Measurements from ENCODE around the gene PPIE.
"Not testable (repeated sequence)": the region's sequence is repeated elsewhere in the genome, so short reads cannot be mapped to it uniquely, and the experiment has no call there.

Gene PPIE

DNA sequence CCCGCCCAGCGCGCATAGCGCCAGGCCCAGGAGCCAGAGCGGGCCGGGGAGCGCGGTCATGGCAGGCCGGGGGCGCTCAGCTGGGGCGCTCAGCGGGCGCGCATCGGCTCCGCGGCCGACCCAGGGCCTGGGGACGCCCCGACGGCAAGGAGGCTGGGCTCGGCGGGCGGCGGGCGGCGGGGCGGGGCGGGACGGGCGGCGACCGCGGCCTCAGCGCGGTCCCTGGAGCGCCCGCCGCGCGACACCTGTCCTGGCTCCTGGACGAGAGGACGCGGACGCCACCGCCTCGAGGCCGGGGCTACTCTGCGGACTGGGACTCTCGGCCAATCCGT is 49.7 kb downstream of the PPIE start:
- DNase-seq (no peak), ATAC-seq (no peak)
- Mint-ChIP-seq H3K36me3 (ENCODE audit: low read depth) (no peaks in the 10 kb centered on the region), H3K4me3 (no peak overlapping the region), H3K9me3 (no peaks in the 10 kb centered on the region), H3K4me1 (peaks cover 8% of the 10 kb centered on the region), H3K27ac (no peak overlapping the region), H3K27me3 (peaks cover 32% of the 10 kb centered on the region)

GRCh38 chr1:39788758-39789570 is 50.3 kb downstream of the PPIE start, which contains the start of gene BMP8B:
BMP8B (minus strand) TSS chr1:39788865; CDS start chr1:39788485, 380 bp downstream.
- peaks cover 32% of the 10 kb centered on the region for H3K27me3 Mint-ChIP-seq
- peaks cover 8% of the 10 kb centered on the region for H3K4me1 Mint-ChIP-seq
- DNase-seq (peak; percentile 51), ATAC-seq (peak; percentile 56)
- no peaks in the 10 kb centered on the region for H3K36me3 Mint-ChIP-seq (ENCODE audit: low read depth)
- peak within 1 kb of the TSS; percentile 65 for H3K4me3 Mint-ChIP-seq
- no peak within 1 kb of the TSS for H3K27ac Mint-ChIP-seq
- no peaks in the 10 kb centered on the region for H3K9me3 Mint-ChIP-seq

GRCh38 chr1:39789571-39790110 is 51.0 kb downstream of the PPIE start:
- H3K36me3 Mint-ChIP-seq (ENCODE audit: low read depth), result no peaks in the 10 kb centered on the region
- H3K4me3 Mint-ChIP-seq, result peak overlapping the region; percentile 65
- H3K27me3 Mint-ChIP-seq, result peaks cover 32% of the 10 kb centered on the region
- DNase-seq, result no peak
- no peak overlapping the region for H3K27ac Mint-ChIP-seq
- H3K4me1 Mint-ChIP-seq, result peaks cover 8% of the 10 kb centered on the region
- H3K9me3 Mint-ChIP-seq, result no peaks in the 10 kb centered on the region
- ATAC-seq, result no peak

DNA sequence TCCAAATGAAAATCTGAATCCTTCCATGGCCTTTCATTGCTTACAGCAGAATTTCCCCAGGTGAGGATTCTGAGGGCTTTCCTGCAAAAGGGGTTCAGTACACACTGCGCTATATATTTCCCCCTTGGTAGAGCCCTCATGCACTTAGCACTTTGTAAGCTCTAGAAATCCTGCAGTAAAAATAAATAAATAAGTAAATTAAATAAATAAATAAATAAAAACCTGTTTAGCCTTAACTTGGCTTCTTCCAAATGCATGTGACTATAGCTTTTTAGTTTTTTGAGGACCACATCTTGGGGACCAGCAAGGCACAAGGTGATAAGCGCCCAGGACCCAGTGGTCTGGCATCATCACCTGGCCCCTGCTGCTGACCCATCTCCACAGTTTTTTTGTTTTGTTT is 53.2 kb downstream of the PPIE start:
- H3K9me3 Mint-ChIP-seq, result no peaks in the 10 kb centered on the region
- no peak overlapping the region for H3K4me3 Mint-ChIP-seq
- peaks cover 26% of the 10 kb centered on the region for H3K27me3 Mint-ChIP-seq
- no peak overlapping the region for H3K27ac Mint-ChIP-seq
- peaks cover 8% of the 10 kb centered on the region for H3K4me1 Mint-ChIP-seq
- no peaks in the 10 kb centered on the region for H3K36me3 Mint-ChIP-seq (ENCODE audit: low read depth)
- no peak for DNase-seq
- ATAC-seq, result no peak

DNA sequence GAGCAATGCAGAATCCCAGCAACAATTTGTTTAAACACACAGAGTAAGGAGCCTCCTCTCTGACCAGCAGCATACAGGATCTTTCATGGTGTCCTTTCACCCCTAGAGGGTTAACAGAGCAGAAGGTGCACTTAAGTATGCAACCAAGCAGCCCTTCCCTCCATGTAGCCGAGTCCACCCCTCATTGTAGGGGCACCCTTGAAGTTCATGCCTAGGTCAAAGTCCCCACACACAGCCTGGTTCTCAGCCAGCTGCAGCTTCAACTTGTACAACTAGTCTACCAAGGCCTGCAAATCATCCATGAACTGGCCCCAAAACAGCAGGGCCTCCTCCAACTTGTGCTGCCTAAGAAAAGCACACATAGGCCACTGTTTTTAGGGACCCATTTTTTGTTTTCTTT is 57.0 kb downstream of the PPIE start:
- Mint-ChIP-seq H3K4me1 (peaks cover 12% of the 10 kb centered on the region), H3K9me3 (no peaks in the 10 kb centered on the region), H3K36me3 (ENCODE audit: low read depth) (no peaks in the 10 kb centered on the region), H3K27ac (no peak overlapping the region), H3K4me3 (no peak overlapping the region), H3K27me3 (peaks cover 10% of the 10 kb centered on the region)
- no peak for ATAC-seq
- no peak for DNase-seq

DNA sequence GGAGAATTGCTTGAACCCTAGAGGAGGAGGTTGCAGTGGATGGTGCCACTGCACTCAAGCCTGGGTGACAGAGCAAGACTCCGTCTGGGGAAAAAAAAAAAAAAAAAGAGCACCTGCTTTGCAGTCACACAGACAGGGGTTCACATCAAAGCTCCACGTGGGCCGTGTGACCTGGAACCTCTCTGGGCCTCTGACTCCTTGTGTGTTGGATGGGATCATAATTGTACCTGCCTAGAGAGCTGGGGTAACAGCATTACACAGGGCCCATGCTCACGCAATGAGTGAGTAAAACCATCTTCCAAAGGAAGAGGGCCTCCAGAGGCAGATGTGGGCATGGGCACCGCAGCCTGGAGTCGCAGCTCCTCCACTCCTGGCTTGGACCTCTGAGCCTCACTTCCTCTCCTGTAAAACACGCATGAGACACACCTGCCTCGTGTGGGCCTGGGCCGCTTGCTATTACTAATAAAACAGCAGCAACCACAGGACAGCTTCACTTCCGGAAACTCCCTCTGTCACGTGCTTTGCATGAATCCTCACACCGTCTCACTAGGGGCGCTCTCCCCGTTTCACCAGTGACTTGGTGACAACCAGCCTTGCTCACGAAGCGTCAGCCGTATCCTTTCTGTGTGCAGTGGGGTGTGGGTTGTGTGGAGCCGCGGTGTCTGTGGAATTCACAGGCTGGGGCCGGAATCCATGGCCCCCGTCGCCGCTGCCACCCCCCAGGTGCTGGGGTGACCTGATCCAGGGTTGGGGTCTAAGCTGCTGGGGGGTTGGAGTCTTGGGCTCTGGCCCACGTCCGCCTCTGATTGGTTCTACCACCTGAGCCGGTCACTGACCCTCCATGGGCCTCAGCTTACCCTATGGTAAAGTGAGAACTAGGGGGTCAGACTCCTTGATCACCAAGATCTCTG is 60.4 kb downstream of the PPIE start:
- H3K4me3 Mint-ChIP-seq, result peak overlapping the region; percentile 50
- H3K36me3 Mint-ChIP-seq (ENCODE audit: low read depth); H3K9me3 Mint-ChIP-seq; H3K27me3 Mint-ChIP-seq; H3K4me1 Mint-ChIP-seq: not testable (repeated sequence)
- ATAC-seq (peak; percentile 97), DNase-seq (peak; percentile 82)
- H3K27ac Mint-ChIP-seq, result peak overlapping the region; percentile 81

- peaks cover 2% of the 10 kb centered on the region for H3K36me3 Mint-ChIP-seq (ENCODE audit: low read depth)
- H3K27me3 Mint-ChIP-seq, result no peaks in the 10 kb centered on the region
- peaks cover 9% of the 10 kb centered on the region for H3K4me1 Mint-ChIP-seq
- no peaks in the 10 kb centered on the region for H3K9me3 Mint-ChIP-seq
- peak overlapping the region; percentile 81 for H3K27ac Mint-ChIP-seq
- DNase-seq (peak; percentile 83), ATAC-seq (peak; percentile 67)
- peak overlapping the region; percentile 50 for H3K4me3 Mint-ChIP-seq
Measured at GRCh38 chr1:39799770-39800470, 61.2 kb downstream of the PPIE start.

DNA sequence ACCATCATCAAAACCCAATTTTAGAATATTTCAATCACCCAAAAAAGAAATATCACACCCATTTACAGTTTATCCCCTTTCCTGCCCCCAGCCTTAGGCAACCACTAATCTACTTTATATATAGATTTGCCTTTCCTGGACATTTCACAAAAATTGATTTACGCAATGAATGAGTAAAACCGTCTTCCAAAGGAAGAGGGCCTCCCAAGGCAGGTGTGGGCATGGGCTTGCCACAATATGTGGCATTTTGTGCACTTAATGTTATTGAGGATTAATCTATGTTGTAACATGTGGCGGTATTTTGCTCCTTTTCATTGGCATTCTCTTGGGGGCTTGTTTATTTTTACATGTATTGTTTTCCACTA is 61.8 kb downstream of the PPIE start:
- Mint-ChIP-seq H3K36me3 (ENCODE audit: low read depth) (peaks cover 4% of the 10 kb centered on the region), H3K9me3 (peaks cover under 1% of the 10 kb centered on the region), H3K4me3 (no peak overlapping the region), H3K27ac (no peak overlapping the region), H3K27me3 (no peaks in the 10 kb centered on the region), H3K4me1 (peaks cover 9% of the 10 kb centered on the region)
- ATAC-seq (no peak), DNase-seq (no peak)

- H3K27ac Mint-ChIP-seq, result no peak overlapping the region
Measured at GRCh38 chr1:39802496-39803260, 64.0 kb downstream of the PPIE start.

DNA sequence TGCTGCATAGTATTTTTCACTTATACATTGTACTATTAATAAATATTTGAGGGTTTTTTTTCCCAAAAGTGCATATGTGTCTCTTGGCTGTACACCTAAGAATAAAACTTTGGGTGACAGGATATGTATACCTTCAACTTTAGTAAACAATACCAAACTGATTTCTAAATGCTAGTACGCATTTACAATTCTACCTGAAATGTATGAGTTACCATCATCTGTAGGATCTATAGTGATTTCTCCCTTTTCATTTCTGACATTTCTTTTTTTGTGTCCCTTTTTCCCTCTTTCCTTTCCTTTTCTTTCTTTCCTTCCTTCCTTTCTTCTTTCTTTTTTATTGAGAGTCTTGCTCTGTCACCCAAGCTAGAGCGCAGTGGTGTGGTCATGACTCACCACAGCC is 66.7 kb downstream of the PPIE start:
- Mint-ChIP-seq H3K36me3 (ENCODE audit: low read depth) (peaks cover 4% of the 10 kb centered on the region), H3K9me3 (peaks cover 3% of the 10 kb centered on the region), H3K27ac (no peak overlapping the region), H3K4me1 (no peaks in the 10 kb centered on the region), H3K27me3 (no peaks in the 10 kb centered on the region), H3K4me3 (no peak overlapping the region)
- ATAC-seq, result no peak
- no peak for DNase-seq

More at GRCh38 chr1:39802496-39803260, 64.0 kb downstream of the PPIE start:
- Mint-ChIP-seq H3K27me3 (no peaks in the 10 kb centered on the region), H3K36me3 (ENCODE audit: low read depth) (peaks cover 4% of the 10 kb centered on the region), H3K4me1 (peaks cover 9% of the 10 kb centered on the region), H3K4me3 (no peak overlapping the region), H3K9me3 (peaks cover 3% of the 10 kb centered on the region)
- ATAC-seq, result no peak
- no peak for DNase-seq

GRCh38 chr1:39808784-39809517 is 70.3 kb downstream of the PPIE start:
- DNase-seq (no peak), ATAC-seq (no peak)
- Mint-ChIP-seq H3K4me1 (no peaks in the 10 kb centered on the region), H3K4me3 (no peak overlapping the region), H3K27ac (no peak overlapping the region), H3K36me3 (ENCODE audit: low read depth) (peaks cover 4% of the 10 kb centered on the region), H3K9me3 (peaks cover 3% of the 10 kb centered on the region), H3K27me3 (no peaks in the 10 kb centered on the region)

DNA sequence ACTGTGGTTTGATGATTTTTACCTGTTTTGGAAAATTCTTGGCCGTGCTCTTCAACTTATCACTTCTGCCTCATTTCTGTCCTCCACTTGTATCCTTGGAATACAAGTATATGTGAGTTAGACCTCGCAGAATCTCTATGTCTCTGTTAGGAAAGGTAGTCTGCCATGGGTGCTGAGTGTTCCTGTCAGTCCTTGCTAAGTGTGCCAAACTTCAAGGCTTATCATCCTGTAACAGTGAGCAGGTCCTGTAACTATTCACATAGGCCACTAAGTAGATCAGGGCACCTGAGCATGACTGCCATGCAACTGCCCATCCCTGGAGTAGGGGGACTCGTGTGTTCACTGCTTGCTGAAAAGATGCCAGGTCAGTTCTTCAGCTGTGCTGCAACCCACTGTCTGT is 74.2 kb downstream of the PPIE start:
- H3K4me3 Mint-ChIP-seq, result no peak overlapping the region
- DNase-seq (no peak), ATAC-seq (no peak)
- no peaks in the 10 kb centered on the region for H3K9me3 Mint-ChIP-seq
- no peak overlapping the region for H3K27ac Mint-ChIP-seq
- H3K36me3 Mint-ChIP-seq (ENCODE audit: low read depth), result no peaks in the 10 kb centered on the region
- peaks cover 6% of the 10 kb centered on the region for H3K27me3 Mint-ChIP-seq
- peaks cover 16% of the 10 kb centered on the region for H3K4me1 Mint-ChIP-seq

Data from activated naive CD8-positive, alpha-beta T cell treated with anti-CD3 and anti-CD28 coated beads, Interleukin-2, amount 50 U/mL, for 24 hours (primary cell).